ENCODE data around the gene TELO2.

GRCh38 chr16:1450841-1451240 is 42.3 kb upstream of the TELO2 start:
- TF ChIP-seq CTCF (IDR thresholded peaks at IDR 0.05), result no peak
- TF ChIP-seq POLR2A (IDR thresholded peaks at IDR 0.05), result no peak

Data from lower leg skin (tissue), 3 donors.